ENCODE results near the gene S1PR3.

GRCh38 chr9:88952976-88953375 lies 38.3 kb upstream of the S1PR3 start:
- no peak for TF ChIP-seq CTCF (IDR thresholded peaks at IDR 0.05)
- no peak for TF ChIP-seq POLR2A (IDR thresholded peaks at IDR 0.05)

All from thyroid gland (tissue), 4 donors.